Measurements from ENCODE around the gene DNAJC3.

- TF ChIP-seq CTCF (IDR thresholded peaks at IDR 0.05; ENCODE audit: poor library complexity) (no peak), EZH2 (IDR thresholded peaks at IDR 0.05; ENCODE audit: borderline replicate concordance) (no peak)
These were observed 156.2 kb downstream of the DNAJC3 start for GRCh38 chr13:95833126-95833525.
